Retinal pigment epithelial cell (primary cell): ENCODE data around the gene ZNF70.

Experiments
- DNase-seq: peaks from one replicate; pipeline ENCODE4 v3.0.0-alpha.2; 2010; ENCODE audit warnings: low read depth
- H3K4me3 ChIP-seq: 2 replicates; pipeline ENCODE4 v1.5.1; 2011; ENCODE audit warnings: mild to moderate bottlenecking, low read length, control low read depth, moderate library complexity
- CTCF ChIP-seq: conservative IDR thresholded peaks from 2 replicates; pipeline ENCODE4 v1.5.1; 2011; ENCODE audit warnings: low read depth, low read length, control low read depth, inconsistent platforms

The ZNF70 gene

GRCh38 chr22:23698673-23699235, 52.2 kb downstream of the ZNF70 start:
- no peak for TF ChIP-seq CTCF
- no peak for DNase-seq
- H3K4me3 ChIP-seq: no peak overlapping the region

- DNase-seq: no peak
Measured at GRCh38 chr22:23698094-23698493, 52.8 kb downstream of the ZNF70 start.

GRCh38 chr22:23697031-23697970, 53.6 kb downstream of the ZNF70 start:
- H3K4me3 ChIP-seq: no peak overlapping the region
- no peak for TF ChIP-seq CTCF
- DNase-seq: no peak

More at GRCh38 chr22:23698094-23698493, 52.8 kb downstream of the ZNF70 start:
- H3K4me3 ChIP-seq: no peak overlapping the region
- TF ChIP-seq CTCF: no peak

- TF ChIP-seq CTCF: no peak
- no peak overlapping the region for H3K4me3 ChIP-seq
Measured at GRCh38 chr22:23696326-23696851, 54.5 kb downstream of the ZNF70 start.

GRCh38 chr22:23695571-23696325, 55.2 kb downstream of the ZNF70 start:
- no peak for DNase-seq
- no peak for TF ChIP-seq CTCF
- no peak overlapping the region for H3K4me3 ChIP-seq

More at GRCh38 chr22:23696326-23696851, 54.5 kb downstream of the ZNF70 start:
- DNase-seq: no peak

GRCh38 chr22:23695141-23695540, 55.8 kb downstream of the ZNF70 start:
- H3K4me3 ChIP-seq: no peak overlapping the region
- DNase-seq: no peak
- no peak for TF ChIP-seq CTCF
